MCF 10A (cell line): ENCODE measurements around the gene BTBD2. TPM values are rescaled to one million over a fixed set of nuclear protein-coding genes. Genes with fewer than 3 reads are reported as not detected.

Experiments used
- BruUV-seq: library from RNA; stranded (reverse); fragments of 400-500 nt; replicated peaks from 2 replicates; lab custom pipeline; 2021; lab: Mats Ljungman, UMichigan
- CTCF ChIA-PET: fragments of 300-600 bp; sonication (Branson Sonifier 250); formaldehyde crosslinking; extraction: SDS; loops from one replicate; lab custom pipeline; 2021; ENCODE audit warnings: antibody characterized with exemption, inconsistent platforms; lab: Yijun Ruan, JAX
- POLR2A ChIA-PET: fragments of 300-600, 350-650 bp; sonication (Branson Sonifier 250); formaldehyde crosslinking; extraction: SDS; loops from one replicate; lab custom pipeline; 2020; ENCODE audit warnings: antibody characterized with exemption, inconsistent platforms; lab: Yijun Ruan, JAX
- DNase-seq: peaks from one replicate; pipeline ENCODE4 v3.0.0-alpha.2; 2018; ENCODE audit not compliant: unreplicated experiment
- H3K27ac Mint-ChIP-seq: one replicate; pipeline ENCODE4 v1.8.0; 2022; ENCODE audit warnings: mild to moderate bottlenecking, low read depth, mixed read lengths; ENCODE audit not compliant: unreplicated experiment
- H3K27me3 Mint-ChIP-seq: one replicate; pipeline ENCODE4 v1.8.0; 2022; ENCODE audit warnings: mixed read lengths; ENCODE audit not compliant: insufficient read depth, unreplicated experiment
- H3K36me3 Mint-ChIP-seq: one replicate; pipeline ENCODE4 v1.8.0; 2022; ENCODE audit warnings: mild to moderate bottlenecking, moderate library complexity, mixed read lengths; ENCODE audit not compliant: insufficient read depth, unreplicated experiment
- H3K4me1 Mint-ChIP-seq: one replicate; pipeline ENCODE4 v1.8.0; 2022; ENCODE audit warnings: mixed read lengths; ENCODE audit not compliant: insufficient read depth, unreplicated experiment
- H3K4me3 Mint-ChIP-seq: one replicate; pipeline ENCODE4 v1.8.0; 2022; ENCODE audit warnings: mild to moderate bottlenecking, moderate library complexity, mixed read lengths; ENCODE audit not compliant: unreplicated experiment
- H3K9me3 Mint-ChIP-seq: one replicate; pipeline ENCODE4 v1.8.0; 2022; ENCODE audit warnings: mixed read lengths; ENCODE audit not compliant: unreplicated experiment
- intact Hi-C: fragments of 100-400 bp; cut with micrococcal nuclease; formaldehyde crosslinking; loops from 2 replicates; pipeline ENCODE4 v1.14.1; 2022
- total RNA-seq: library from RNA; stranded (reverse); gene quantifications from 2 replicates; pipeline ENCODE4 v1.2.3, GENCODE V29; 2022
- TF ChIP-seq, protein P1 (sequence below): fragments of 200-600 bp; IDR thresholded peaks from one replicate; pipeline ENCODE4 v1.8.0; 2022; ENCODE audit warnings: antibody characterized with exemption, mild to moderate bottlenecking; ENCODE audit not compliant: unreplicated experiment

BTBD2 gene
- total RNA-seq, 1 experiment from 2014 or later: 53.1 TPM

- POLR2A ChIA-PET: no interaction called here
- Mint-ChIP-seq H3K27ac (no peak overlapping the region), H3K9me3 (no peaks in the 10 kb centered on the region), H3K4me1 (peaks cover 12% of the 10 kb centered on the region), H3K4me3 (no peak overlapping the region), H3K27me3 (no peaks in the 10 kb centered on the region), H3K36me3 (peaks cover under 1% of the 10 kb centered on the region)
- TF ChIP-seq, protein P1, sequence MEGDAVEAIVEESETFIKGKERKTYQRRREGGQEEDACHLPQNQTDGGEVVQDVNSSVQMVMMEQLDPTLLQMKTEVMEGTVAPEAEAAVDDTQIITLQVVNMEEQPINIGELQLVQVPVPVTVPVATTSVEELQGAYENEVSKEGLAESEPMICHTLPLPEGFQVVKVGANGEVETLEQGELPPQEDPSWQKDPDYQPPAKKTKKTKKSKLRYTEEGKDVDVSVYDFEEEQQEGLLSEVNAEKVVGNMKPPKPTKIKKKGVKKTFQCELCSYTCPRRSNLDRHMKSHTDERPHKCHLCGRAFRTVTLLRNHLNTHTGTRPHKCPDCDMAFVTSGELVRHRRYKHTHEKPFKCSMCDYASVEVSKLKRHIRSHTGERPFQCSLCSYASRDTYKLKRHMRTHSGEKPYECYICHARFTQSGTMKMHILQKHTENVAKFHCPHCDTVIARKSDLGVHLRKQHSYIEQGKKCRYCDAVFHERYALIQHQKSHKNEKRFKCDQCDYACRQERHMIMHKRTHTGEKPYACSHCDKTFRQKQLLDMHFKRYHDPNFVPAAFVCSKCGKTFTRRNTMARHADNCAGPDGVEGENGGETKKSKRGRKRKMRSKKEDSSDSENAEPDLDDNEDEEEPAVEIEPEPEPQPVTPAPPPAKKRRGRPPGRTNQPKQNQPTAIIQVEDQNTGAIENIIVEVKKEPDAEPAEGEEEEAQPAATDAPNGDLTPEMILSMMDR: no peak
- DNase-seq: no peak
- intact Hi-C loops: no loop called here
- CTCF ChIA-PET: interaction anchor here (0.5 to 0.9 kb wide), 4 partner anchors 17 to 622 kb away, joined by 3 to 5 read pairs (median 4); no protein-coding TSS in a partner anchor
- BruUV-seq: no TSS peak
These were observed 70.5 kb downstream of the BTBD2 start for GRCh38 chr19:1944916-1945561.

GRCh38 chr19:1944088-1944915, 71.2 kb downstream of the BTBD2 start:
- CTCF ChIA-PET: interaction anchor here (0.5 kb wide), 1 partner anchor 59 kb away, joined by 5 read pairs; no protein-coding TSS in a partner anchor
- H3K4me3 Mint-ChIP-seq: peak overlapping the region; percentile 21
- BruUV-seq: no TSS peak
- POLR2A ChIA-PET: no interaction called here
- no peak for DNase-seq
- intact Hi-C loops: no loop called here
- H3K27ac Mint-ChIP-seq: no peak overlapping the region
- H3K9me3 Mint-ChIP-seq: no peaks in the 10 kb centered on the region
- no peaks in the 10 kb centered on the region for H3K36me3 Mint-ChIP-seq
- peaks cover 12% of the 10 kb centered on the region for H3K4me1 Mint-ChIP-seq
- no peaks in the 10 kb centered on the region for H3K27me3 Mint-ChIP-seq
- TF ChIP-seq, protein P1: no peak

DNA sequence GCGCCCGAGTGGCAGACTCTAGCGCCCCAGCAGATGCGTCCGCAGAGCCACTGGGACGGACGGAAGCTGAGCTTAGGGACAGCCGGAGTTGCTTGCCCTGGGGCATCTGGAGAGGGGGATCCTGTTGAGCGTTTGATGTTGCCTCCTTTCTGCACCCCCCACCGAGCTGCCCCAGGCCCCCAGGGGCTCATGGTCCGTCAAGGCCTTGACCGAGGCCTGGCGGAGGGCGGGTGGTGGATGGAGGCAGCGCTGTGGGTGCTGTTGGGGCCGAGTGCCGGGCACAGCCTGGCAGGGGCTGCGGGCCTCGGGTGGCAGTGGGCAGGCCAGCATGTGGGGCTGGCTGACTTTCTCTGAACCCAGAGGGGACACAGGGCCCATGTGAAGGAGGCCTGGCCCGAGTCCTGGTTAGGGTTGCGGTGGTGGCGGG, 71.8 kb downstream of the BTBD2 start:
- TF ChIP-seq, protein P1: no peak
- Mint-ChIP-seq H3K4me3 (peak overlapping the region; percentile 83), H3K9me3 (no peaks in the 10 kb centered on the region), H3K36me3 (no peaks in the 10 kb centered on the region), H3K4me1 (peaks cover 12% of the 10 kb centered on the region), H3K27me3 (no peaks in the 10 kb centered on the region), H3K27ac (peak overlapping the region; percentile 75)
- no TSS peak for BruUV-seq
- ChIA-PET CTCF (no interaction called here), POLR2A (no interaction called here)
- intact Hi-C loops: no loop called here
- no peak for DNase-seq
